ENCODE results near the gene FGL2. TPM values are rescaled to one million over a fixed set of nuclear protein-coding genes. Genes with fewer than 3 reads are reported as not detected.

FGL2 gene, protein sequence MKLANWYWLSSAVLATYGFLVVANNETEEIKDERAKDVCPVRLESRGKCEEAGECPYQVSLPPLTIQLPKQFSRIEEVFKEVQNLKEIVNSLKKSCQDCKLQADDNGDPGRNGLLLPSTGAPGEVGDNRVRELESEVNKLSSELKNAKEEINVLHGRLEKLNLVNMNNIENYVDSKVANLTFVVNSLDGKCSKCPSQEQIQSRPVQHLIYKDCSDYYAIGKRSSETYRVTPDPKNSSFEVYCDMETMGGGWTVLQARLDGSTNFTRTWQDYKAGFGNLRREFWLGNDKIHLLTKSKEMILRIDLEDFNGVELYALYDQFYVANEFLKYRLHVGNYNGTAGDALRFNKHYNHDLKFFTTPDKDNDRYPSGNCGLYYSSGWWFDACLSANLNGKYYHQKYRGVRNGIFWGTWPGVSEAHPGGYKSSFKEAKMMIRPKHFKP
- 1 to 10 TPM; 1.6 TPM for total RNA-seq

DNA sequence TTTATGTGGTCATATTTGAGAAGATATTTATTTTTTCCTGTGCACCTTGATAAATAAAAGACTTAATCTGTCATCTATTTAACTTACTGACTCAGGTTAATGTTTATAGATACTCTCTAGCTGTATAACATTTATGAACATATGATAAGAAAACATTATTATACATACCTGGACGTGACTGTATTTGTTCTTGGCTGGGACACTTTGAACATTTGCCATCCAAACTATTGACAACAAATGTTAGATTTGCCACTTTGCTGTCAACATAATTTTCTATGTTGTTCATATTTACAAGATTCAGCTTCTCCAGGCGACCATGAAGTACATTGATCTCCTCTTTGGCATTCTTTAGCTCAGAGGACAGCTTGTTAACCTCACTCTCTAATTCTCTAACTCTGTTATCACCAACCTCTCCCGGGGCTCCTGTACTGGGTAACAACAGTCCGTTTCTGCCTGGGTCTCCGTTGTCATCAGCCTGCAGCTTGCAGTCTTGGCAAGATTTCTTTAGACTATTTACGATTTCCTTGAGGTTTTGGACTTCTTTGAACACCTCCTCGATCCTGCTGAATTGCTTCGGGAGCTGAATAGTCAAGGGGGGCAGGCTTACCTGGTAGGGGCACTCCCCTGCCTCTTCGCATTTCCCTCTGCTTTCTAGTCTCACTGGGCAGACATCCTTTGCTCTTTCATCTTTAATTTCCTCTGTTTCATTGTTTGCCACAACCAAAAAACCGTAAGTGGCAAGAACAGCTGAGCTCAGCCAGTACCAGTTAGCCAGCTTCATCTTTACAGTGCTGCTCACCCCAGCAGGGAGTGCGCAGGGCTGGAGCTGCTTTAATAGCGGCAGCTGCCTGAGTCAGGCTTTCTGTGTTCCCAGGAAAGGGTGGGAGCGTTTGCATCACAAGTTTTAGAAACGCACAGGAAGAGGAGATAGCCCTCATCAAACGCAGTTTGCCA, at the start of gene FGL2:
FGL2 (minus strand) TSS at position 807 of the 954 bp plus-strand sequence; CDS start at position 781, 26 bp downstream.
- Mint-ChIP-seq H3K36me3 (ENCODE audit: low read depth) (peaks cover 7% of the 10 kb centered on the region), H3K4me3 (peak within 1 kb of the TSS; percentile 79), H3K27me3 (ENCODE audit: low read depth) (no peaks in the 10 kb centered on the region), H3K27ac (peak within 1 kb of the TSS; percentile 75), H3K9me3 (ENCODE audit: insufficient read depth) (no peaks in the 10 kb centered on the region), H3K4me1 (ENCODE audit: low read depth) (peaks cover 51% of the 10 kb centered on the region)
- CTCF ChIA-PET = interaction anchor here (1.0 to 4.4 kb wide), 7 partner anchors 9 to 133 kb away, joined by 3 to 46 read pairs (median 7); partner anchors contain the start of gene CCDC146
- POLR2A ChIA-PET = interaction anchor here (1.0 to 1.3 kb wide), 3 partner anchors 38 to 77 kb away, joined by 3 to 5 read pairs (median 4); partner anchors contain the start of gene CCDC146
- ATAC-seq = peak; percentile 88
- peak; percentile 47 for DNase-seq

DNA sequence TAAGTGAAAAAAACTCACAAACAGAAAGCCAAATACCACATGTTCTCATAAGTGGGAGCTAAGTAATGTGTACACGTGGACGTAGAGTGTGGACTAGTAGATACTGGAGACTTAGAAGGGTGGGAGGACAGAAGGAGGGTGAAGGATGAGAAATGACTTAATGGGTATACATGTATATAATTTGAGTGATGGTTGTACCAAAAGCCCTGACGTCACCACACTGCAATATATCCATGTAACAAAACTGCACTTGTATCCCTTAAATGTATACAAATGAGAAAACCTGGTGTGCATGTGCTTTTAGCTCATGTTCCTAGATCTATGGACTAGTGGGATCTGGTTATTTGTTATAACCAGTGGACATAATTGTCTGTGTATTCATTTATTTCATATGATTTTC, 48.5 kb upstream of the FGL2 start:
- ChIA-PET POLR2A (no interaction called here), CTCF (interaction anchor here (0.8 to 3.8 kb wide), 16 partner anchors 10 to 126 kb away, joined by 3 to 67 read pairs (median 10); partner anchors contain the start of genes CCDC146 and FGL2)
- Mint-ChIP-seq H3K27me3 (ENCODE audit: low read depth) (no peaks in the 10 kb centered on the region), H3K4me1 (ENCODE audit: low read depth) (peaks cover 7% of the 10 kb centered on the region), H3K4me3 (no peak overlapping the region), H3K27ac (no peak overlapping the region), H3K9me3 (ENCODE audit: insufficient read depth) (no peaks in the 10 kb centered on the region), H3K36me3 (ENCODE audit: low read depth) (no peaks in the 10 kb centered on the region)
- no peak for DNase-seq
- ATAC-seq = no peak

DNA sequence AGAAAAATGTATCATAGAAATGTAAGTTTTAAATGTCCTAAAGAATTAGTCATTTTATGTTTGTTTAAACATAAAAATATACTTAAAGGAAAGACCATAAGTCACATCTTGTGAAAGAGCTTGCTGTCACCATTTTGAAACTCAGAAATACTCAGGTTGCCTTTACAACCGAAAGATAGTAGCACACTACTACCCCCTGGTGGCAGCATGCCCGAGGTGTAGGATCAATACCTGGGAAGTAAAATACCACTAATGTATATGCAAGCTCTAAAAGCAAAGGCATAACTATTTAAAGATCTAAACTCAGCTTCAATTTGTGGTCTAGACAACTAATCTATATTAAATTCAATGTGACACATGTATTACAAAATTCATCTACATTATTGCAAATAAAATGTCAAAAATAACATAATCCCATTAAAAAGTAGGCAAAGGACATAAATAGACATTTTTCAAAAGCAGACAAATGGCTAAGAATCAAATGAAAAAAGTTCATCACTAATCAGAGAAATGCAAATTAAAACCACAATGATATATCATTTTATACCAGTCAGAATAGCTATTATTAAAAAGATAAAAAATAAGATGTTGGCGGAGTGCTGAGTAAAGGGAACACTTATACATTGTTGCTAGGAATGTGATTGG, 47.7 kb upstream of the FGL2 start:
- ChIA-PET POLR2A (interaction anchor here (0.7 to 1.4 kb wide), 4 partner anchors 47 to 450 kb away, joined by 3 to 5 read pairs (median 4); partner anchors contain the start of genes CCDC146 and FGL2), CTCF (interaction anchor here (0.6 to 3.8 kb wide), 42 partner anchors 8 to 267 kb away, joined by 3 to 67 read pairs (median 6); partner anchors contain the start of genes CCDC146 and FGL2)
- no peak overlapping the region for H3K27ac Mint-ChIP-seq
- H3K4me3 Mint-ChIP-seq = no peak overlapping the region
- ATAC-seq (peak; percentile 97), DNase-seq (peak; percentile 93)
- peaks cover under 1% of the 10 kb centered on the region for H3K36me3 Mint-ChIP-seq (ENCODE audit: low read depth)
- H3K9me3 Mint-ChIP-seq (ENCODE audit: insufficient read depth) = no peaks in the 10 kb centered on the region
- peaks cover 11% of the 10 kb centered on the region for H3K4me1 Mint-ChIP-seq (ENCODE audit: low read depth)
- H3K27me3 Mint-ChIP-seq (ENCODE audit: low read depth) = no peaks in the 10 kb centered on the region

DNA sequence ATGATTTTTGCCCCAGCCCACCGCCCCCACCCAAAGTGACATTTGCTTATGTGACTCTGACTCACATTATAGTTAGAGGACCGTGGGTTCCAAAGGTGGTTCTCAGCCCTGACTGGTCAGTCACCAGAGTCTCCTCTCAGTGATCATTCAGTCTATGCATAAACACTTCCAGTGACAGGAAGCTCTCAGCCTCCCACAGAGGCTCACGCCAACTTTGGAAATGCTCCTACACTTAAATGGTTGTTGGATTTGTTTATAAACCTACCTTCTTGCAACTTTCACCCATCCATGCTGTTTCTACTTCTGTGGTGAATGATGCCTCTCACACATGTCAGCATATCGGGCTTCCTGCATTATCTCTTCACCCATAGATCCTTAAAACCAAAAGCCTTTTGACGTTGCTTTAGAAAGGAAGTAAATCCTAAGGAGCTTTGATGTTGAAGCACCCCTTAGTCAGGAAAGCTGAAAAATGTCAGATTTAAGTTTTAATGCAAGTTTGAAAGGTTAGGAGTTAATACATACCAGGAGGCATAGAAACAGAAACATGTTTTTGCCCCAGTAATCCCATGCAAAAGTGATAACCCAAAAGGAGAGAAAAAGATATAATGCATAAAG, 46.5 kb upstream of the FGL2 start:
- Mint-ChIP-seq H3K9me3 (ENCODE audit: insufficient read depth) (no peaks in the 10 kb centered on the region), H3K4me1 (ENCODE audit: low read depth) (peaks cover 14% of the 10 kb centered on the region), H3K4me3 (no peak overlapping the region), H3K36me3 (ENCODE audit: low read depth) (peaks cover 7% of the 10 kb centered on the region), H3K27ac (no peak overlapping the region), H3K27me3 (ENCODE audit: low read depth) (no peaks in the 10 kb centered on the region)
- no peak for ATAC-seq
- CTCF ChIA-PET = interaction anchor here (0.8 to 3.8 kb wide), 27 partner anchors 8 to 124 kb away, joined by 3 to 67 read pairs (median 6); partner anchors contain the start of genes CCDC146 and FGL2
- POLR2A ChIA-PET = interaction anchor here (1.2 to 1.4 kb wide), 2 partner anchors 46 to 124 kb away, joined by 5 read pairs; partner anchors contain the start of genes CCDC146 and FGL2
- DNase-seq = no peak

DNA sequence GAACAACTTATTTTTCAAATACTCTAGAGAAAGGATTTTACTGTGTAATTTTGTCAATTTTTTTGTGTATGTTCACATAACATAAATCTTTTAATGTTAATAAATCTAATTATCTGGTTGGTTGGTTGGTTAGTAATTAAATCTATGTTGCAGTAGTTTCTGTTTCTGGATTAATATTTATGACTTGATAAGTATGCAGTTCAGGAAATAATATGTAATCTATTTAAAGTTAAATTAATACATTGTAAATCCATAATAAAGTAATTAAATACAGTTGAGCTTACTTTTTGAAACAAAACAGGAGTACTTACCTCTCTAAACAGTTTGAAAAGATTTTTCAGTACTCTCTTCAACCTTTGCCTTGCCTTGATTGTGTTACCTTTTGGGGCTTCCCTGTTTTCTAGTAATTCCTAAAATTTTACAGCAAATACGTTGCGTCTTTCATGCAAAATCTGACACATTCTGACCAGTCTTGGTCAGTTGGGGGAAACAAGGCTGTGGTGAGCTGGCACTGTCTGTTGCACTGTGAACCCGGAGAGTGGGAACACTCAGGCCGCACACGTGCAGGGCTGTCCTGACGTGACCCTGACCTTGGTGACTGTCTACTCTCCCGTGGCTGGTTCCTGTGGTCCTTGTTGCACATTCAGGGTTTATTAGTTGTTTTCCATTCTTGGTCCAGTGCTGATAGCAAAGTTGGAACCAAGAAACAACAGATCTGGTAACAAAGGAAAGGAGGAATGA, 45.6 kb upstream of the FGL2 start:
- ChIA-PET CTCF (interaction anchor here (1.1 to 3.8 kb wide), 6 partner anchors 9 to 123 kb away, joined by 3 to 67 read pairs (median 8); partner anchors contain the start of genes CCDC146 and FGL2), POLR2A (no interaction called here)
- Mint-ChIP-seq H3K4me3 (no peak overlapping the region), H3K27ac (no peak overlapping the region), H3K4me1 (ENCODE audit: low read depth) (peaks cover 15% of the 10 kb centered on the region), H3K36me3 (ENCODE audit: low read depth) (peaks cover 7% of the 10 kb centered on the region), H3K9me3 (ENCODE audit: insufficient read depth) (no peaks in the 10 kb centered on the region), H3K27me3 (ENCODE audit: low read depth) (no peaks in the 10 kb centered on the region)
- DNase-seq (no peak), ATAC-seq (no peak)

GRCh38 chr7:77244222-77244934, 44.8 kb upstream of the FGL2 start:
- POLR2A ChIA-PET = no interaction called here
- DNase-seq (no peak), ATAC-seq (no peak)
- H3K9me3 Mint-ChIP-seq (ENCODE audit: insufficient read depth) = no peaks in the 10 kb centered on the region
- peaks cover 22% of the 10 kb centered on the region for H3K4me1 Mint-ChIP-seq (ENCODE audit: low read depth)
- H3K36me3 Mint-ChIP-seq (ENCODE audit: low read depth) = peaks cover 10% of the 10 kb centered on the region
- H3K27me3 Mint-ChIP-seq (ENCODE audit: low read depth) = no peaks in the 10 kb centered on the region
- H3K27ac Mint-ChIP-seq = no peak overlapping the region
- CTCF ChIA-PET = interaction anchor here (1.1 to 3.3 kb wide), 4 partner anchors 28 to 122 kb away, joined by 3 to 13 read pairs (median 6); partner anchors contain the start of gene CCDC146
- no peak overlapping the region for H3K4me3 Mint-ChIP-seq

DNA sequence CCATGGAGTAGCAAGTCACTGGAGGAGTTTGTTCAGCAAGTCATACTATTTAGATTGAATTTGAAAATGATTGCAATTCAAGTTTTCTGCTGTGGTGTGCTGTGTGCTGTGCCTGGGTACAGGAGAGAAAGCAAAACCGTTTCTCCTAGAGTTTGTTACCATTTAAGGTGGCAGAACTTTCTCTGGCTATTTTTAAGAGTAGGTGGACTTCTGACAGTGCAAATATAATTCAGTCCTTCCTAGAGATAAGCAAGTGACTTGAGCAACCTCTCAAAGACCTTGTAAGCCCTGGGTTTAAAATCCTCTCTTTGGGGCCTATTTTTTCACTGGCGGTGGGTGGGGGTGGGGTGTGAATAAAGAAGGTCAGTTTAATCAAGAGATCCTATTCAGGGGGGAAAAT, 42.9 kb upstream of the FGL2 start:
- Mint-ChIP-seq H3K4me3 (no peak overlapping the region), H3K36me3 (ENCODE audit: low read depth) (peaks cover 23% of the 10 kb centered on the region), H3K27ac (no peak overlapping the region), H3K9me3 (ENCODE audit: insufficient read depth) (no peaks in the 10 kb centered on the region), H3K27me3 (ENCODE audit: low read depth) (no peaks in the 10 kb centered on the region), H3K4me1 (ENCODE audit: low read depth) (peaks cover 33% of the 10 kb centered on the region)
- DNase-seq (no peak), ATAC-seq (no peak)
- ChIA-PET POLR2A (no interaction called here), CTCF (interaction anchor here (1.0 to 1.6 kb wide), 3 partner anchors 10 to 89 kb away, joined by 3 to 8 read pairs (median 3); no protein-coding TSS in a partner anchor)

GRCh38 chr7:77242068-77242467, 42.4 kb upstream of the FGL2 start:
- ChIA-PET CTCF (no interaction called here), POLR2A (no interaction called here)
- Mint-ChIP-seq H3K27ac (no peak overlapping the region), H3K4me3 (no peak overlapping the region), H3K4me1 (ENCODE audit: low read depth) (peaks cover 33% of the 10 kb centered on the region), H3K36me3 (ENCODE audit: low read depth) (peaks cover 26% of the 10 kb centered on the region), H3K9me3 (ENCODE audit: insufficient read depth) (no peaks in the 10 kb centered on the region), H3K27me3 (ENCODE audit: low read depth) (no peaks in the 10 kb centered on the region)
- ATAC-seq = no peak
- no peak for DNase-seq

DNA sequence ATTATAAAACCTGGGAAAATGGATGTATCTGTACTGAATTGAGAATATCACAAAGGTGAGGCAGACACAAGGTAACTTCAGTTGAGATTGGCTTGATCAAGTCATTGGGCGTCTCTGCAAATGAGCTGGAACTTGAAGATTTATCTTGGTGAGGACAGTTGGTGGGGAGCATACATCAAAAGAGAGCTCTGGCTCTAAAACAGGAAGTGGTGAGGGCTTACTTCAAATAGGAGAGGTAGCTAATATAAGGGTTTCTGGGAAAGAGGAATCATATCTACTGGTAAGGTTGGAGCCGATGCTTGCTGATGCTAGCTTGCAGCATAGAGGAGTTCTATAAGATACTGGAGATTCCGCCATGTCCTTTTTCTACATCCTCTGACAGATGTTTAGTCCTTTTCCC, 39.9 kb upstream of the FGL2 start:
- ATAC-seq = peak; percentile 69
- Mint-ChIP-seq H3K27ac (peak overlapping the region; percentile 7), H3K9me3 (ENCODE audit: insufficient read depth) (no peaks in the 10 kb centered on the region), H3K27me3 (ENCODE audit: low read depth) (no peaks in the 10 kb centered on the region), H3K36me3 (ENCODE audit: low read depth) (peaks cover 28% of the 10 kb centered on the region), H3K4me3 (no peak overlapping the region), H3K4me1 (ENCODE audit: low read depth) (peaks cover 25% of the 10 kb centered on the region)
- ChIA-PET CTCF (interaction anchor here (0.6 to 2.1 kb wide), 5 partner anchors 14 to 93 kb away, joined by 3 to 6 read pairs (median 4); partner anchors contain the start of gene FGL2), POLR2A (no interaction called here)
- DNase-seq = no peak

Measured in activated CD8-positive, alpha-beta T cell treated with anti-CD3 and anti-CD28 coated beads, Interleukin-2, amount 10 ng/mL, durations not matched to agents 7 days and 5 days (primary cell).